Measurements from ENCODE around the gene SULT1C4.

The SULT1C4 gene

DNA sequence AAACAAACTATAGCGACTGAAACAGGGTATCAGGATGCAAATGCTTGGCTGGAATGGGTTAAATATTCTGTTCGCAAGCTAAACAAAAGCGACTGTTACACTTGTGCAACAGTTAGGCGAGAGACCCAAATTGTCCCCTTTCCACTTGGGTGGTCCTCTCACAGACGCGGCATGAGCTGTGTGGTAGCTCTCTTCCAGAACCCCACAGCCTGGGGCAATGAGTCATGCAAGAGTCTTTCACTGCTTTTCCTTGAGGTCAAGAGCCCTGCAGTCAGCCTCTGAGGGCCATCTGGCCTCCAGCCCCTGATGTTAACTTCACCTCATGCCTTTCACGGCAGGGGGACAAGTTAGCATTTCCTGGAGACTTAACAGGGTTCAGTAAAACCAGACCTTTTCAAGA lies 25.7 kb downstream of the SULT1C4 start:
- Histone ChIP-seq H3K79me2 (ENCODE audit: control insufficient read depth, low read length) (no peaks in the 10 kb centered on the region), H4K20me1 (ENCODE audit: control insufficient read depth, insufficient read depth, low read depth, low read length) (no peaks in the 10 kb centered on the region), H3K9me2 (replicated peaks; ENCODE audit: control insufficient read depth, low read length) (no peaks in the 10 kb centered on the region), H3K4me2 (ENCODE audit: low read length) (no peak overlapping the region), H3K4me1 (ENCODE audit: control insufficient read depth, low read length) (no peaks in the 10 kb centered on the region), H3K4me3 (ENCODE audit: low read length) (no peak overlapping the region), H3K36me3 (ENCODE audit: control insufficient read depth, low read length) (no peaks in the 10 kb centered on the region), H3K27ac (ENCODE audit: low read depth, low read length) (no peak overlapping the region), H3K27me3 (ENCODE audit: control insufficient read depth, low read length) (peaks cover 7% of the 10 kb centered on the region), H3F3A (ENCODE audit: control insufficient read depth, insufficient read depth) (no peaks in the 10 kb centered on the region), H3K9me3 (ENCODE audit: control insufficient read depth, insufficient read depth, low read length) (peaks cover 19% of the 10 kb centered on the region)
- no peak for TF ChIP-seq EZH2phosphoT487 (IDR thresholded peaks at IDR 0.05; ENCODE audit: borderline replicate concordance, low read length)
- TF ChIP-seq, protein P1, sequence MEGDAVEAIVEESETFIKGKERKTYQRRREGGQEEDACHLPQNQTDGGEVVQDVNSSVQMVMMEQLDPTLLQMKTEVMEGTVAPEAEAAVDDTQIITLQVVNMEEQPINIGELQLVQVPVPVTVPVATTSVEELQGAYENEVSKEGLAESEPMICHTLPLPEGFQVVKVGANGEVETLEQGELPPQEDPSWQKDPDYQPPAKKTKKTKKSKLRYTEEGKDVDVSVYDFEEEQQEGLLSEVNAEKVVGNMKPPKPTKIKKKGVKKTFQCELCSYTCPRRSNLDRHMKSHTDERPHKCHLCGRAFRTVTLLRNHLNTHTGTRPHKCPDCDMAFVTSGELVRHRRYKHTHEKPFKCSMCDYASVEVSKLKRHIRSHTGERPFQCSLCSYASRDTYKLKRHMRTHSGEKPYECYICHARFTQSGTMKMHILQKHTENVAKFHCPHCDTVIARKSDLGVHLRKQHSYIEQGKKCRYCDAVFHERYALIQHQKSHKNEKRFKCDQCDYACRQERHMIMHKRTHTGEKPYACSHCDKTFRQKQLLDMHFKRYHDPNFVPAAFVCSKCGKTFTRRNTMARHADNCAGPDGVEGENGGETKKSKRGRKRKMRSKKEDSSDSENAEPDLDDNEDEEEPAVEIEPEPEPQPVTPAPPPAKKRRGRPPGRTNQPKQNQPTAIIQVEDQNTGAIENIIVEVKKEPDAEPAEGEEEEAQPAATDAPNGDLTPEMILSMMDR (IDR thresholded peaks at IDR 0.05; ENCODE audit: low read depth, low read length, poor library complexity, severe bottlenecking), result no peak

DNA sequence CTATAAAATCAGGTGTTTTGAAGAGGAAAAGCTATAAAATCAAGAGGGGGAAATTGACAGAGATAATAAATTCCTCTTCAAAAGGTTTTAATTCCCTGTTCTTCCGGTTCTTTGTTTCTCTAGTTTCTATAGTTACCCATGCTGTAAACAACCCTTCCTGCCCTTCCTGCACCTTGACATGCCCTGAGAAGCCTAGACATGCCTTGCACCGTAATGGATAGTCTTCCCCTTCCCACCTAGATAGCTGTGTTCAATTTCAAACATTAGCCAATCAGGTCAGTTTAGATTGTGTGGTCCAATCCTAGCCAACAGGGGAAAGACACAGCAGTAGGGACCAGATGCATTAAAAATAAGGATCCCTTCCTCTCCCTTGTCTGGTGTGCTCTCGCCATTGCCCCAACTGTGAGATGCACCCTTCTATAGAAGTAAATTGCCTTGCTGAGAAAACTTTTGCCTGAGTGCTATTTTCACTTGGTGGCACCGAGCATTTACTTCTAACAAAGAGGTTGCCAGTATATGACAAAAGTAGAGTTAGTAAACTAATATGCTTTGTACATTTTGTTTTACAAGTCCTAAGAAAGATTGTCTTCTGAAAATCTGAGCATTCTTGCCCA lies 27.1 kb downstream of the SULT1C4 start:
- no peaks in the 10 kb centered on the region for H4K20me1 ChIP-seq (ENCODE audit: control insufficient read depth, insufficient read depth, low read depth, low read length)
- no peaks in the 10 kb centered on the region for H3K4me1 ChIP-seq (ENCODE audit: control insufficient read depth, low read length)
- H3K27me3 ChIP-seq (ENCODE audit: control insufficient read depth, low read length), result peaks cover 13% of the 10 kb centered on the region
- no peaks in the 10 kb centered on the region for H3K36me3 ChIP-seq (ENCODE audit: control insufficient read depth, low read length)
- TF ChIP-seq, protein P1 (IDR thresholded peaks at IDR 0.05; ENCODE audit: low read depth, low read length, poor library complexity, severe bottlenecking), result no peak
- TF ChIP-seq EZH2phosphoT487 (IDR thresholded peaks at IDR 0.05; ENCODE audit: borderline replicate concordance, low read length), result no peak
- H3K9me3 ChIP-seq (ENCODE audit: control insufficient read depth, insufficient read depth, low read length), result peaks cover 11% of the 10 kb centered on the region
- H3K79me2 ChIP-seq (ENCODE audit: control insufficient read depth, low read length), result no peaks in the 10 kb centered on the region
- no peaks in the 10 kb centered on the region for H3F3A ChIP-seq (ENCODE audit: control insufficient read depth, insufficient read depth)
- H3K27ac ChIP-seq (ENCODE audit: low read depth, low read length), result no peak overlapping the region
- H3K4me3 ChIP-seq (ENCODE audit: low read length), result no peak overlapping the region
- no peak overlapping the region for H3K4me2 ChIP-seq (ENCODE audit: low read length)
- no peaks in the 10 kb centered on the region for H3K9me2 ChIP-seq (replicated peaks; ENCODE audit: control insufficient read depth, low read length)

DNA sequence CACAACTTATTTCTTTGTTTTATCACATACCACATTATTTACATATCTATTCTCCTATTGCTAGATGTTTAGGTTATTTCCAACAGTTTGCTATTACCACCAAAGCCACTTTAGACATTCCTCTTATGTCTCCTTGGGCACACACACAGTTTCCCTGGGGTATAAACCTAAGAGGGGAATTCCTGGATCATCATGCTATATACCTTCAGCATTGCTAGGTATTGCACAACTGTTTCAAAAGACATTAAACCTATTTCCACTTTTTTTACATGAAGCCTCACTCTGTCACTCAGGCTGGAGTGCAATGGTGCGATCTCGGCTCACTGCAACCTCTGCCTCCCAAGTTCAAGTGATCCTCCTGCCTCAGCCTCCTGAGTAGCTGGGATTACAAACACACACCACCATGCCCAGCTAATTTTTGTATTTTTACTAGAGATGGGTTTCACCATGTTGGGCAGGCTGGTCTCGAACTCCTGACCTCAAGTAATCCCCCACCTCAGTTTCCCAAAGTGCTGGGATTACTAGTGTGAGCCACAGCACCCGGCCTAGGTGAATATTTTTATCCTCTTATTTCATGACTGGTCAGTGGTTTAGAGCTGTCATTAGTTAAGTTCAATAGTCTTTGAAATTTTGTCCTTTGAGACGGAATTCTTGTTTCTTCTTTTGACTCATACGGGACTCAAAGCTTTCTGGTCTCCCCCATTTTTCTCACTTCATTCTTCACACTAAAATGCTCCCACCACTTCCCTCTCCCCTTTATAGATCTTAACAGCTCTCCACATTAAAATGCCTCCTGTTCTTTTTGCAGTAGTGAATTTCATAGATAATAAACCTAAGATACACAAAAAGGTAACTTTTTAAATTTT lies 30.3 kb downstream of the SULT1C4 start:
- no peak overlapping the region for H3K4me3 ChIP-seq (ENCODE audit: low read length)
- H3K27me3 ChIP-seq (ENCODE audit: control insufficient read depth, low read length), result peaks cover 13% of the 10 kb centered on the region

More for the DNA sequence above, 30.3 kb downstream of the SULT1C4 start:
- Histone ChIP-seq H3K79me2 (ENCODE audit: control insufficient read depth, low read length) (no peaks in the 10 kb centered on the region), H3K9me3 (ENCODE audit: control insufficient read depth, insufficient read depth, low read length) (0 out of 2 replicates have a peak, but pooled peaks cover 3% of the 10 kb centered on the region), H3K4me1 (ENCODE audit: control insufficient read depth, low read length) (no peaks in the 10 kb centered on the region), H3K9me2 (replicated peaks; ENCODE audit: control insufficient read depth, low read length) (no peaks in the 10 kb centered on the region), H4K20me1 (ENCODE audit: control insufficient read depth, insufficient read depth, low read depth, low read length) (no peaks in the 10 kb centered on the region), H3F3A (ENCODE audit: control insufficient read depth, insufficient read depth) (no peaks in the 10 kb centered on the region), H3K36me3 (ENCODE audit: control insufficient read depth, low read length) (no peaks in the 10 kb centered on the region), H3K4me2 (ENCODE audit: low read length) (no peak overlapping the region), H3K27ac (ENCODE audit: low read depth, low read length) (no peak overlapping the region)
- TF ChIP-seq, protein P1 (IDR thresholded peaks at IDR 0.05; ENCODE audit: low read depth, low read length, poor library complexity, severe bottlenecking), result no peak
- no peak for TF ChIP-seq EZH2phosphoT487 (IDR thresholded peaks at IDR 0.05; ENCODE audit: borderline replicate concordance, low read length)

Measured in DOHH2 (cell line).